ENCODE results near the gene GOLPH3L.
"Not testable (repeated sequence)": the region's sequence is repeated elsewhere in the genome, so short reads cannot be mapped to it uniquely, and the experiment has no call there.

GOLPH3L gene

DNA sequence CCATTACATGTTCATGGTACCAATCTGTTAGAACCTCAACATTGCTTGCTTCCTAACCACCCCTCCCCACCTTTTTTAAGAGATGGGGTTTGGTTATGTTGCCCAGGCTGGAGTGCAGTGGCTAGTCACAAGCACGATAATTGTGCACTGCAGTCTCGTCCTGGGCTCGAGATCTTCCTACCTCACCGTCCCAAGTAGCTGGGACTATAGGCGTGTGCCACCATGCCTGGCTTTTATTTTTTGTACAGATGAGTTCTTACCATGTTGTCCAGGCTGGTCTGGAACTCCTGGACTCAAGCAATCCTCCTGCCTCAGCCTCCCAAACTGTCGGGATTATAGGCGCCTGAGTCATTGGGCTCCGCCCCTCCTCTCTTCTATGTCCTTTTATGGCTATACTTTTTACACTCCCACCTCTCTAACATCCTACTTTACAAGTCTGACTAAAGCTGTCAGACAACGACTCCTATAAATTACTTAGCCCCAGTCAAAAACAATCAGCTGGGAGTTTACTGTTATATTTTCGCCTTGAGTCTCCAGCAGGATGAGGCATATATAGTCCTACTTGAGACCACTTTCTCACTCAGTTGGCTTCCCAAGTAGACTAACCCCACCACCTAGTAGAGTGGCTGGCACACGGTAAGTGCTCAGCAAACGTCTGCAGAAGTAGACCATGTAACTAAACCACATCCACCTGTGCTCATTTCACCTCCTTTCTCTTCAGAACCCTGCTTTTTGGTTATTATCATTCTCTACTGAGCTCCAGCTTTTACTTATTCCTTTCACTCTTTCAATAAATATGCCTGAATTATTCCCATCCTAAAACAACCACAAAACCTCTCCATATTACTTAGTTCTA is 81.4 kb downstream of the GOLPH3L start:
- no peak for DNase-seq (ENCODE audit: low read depth)

DNA sequence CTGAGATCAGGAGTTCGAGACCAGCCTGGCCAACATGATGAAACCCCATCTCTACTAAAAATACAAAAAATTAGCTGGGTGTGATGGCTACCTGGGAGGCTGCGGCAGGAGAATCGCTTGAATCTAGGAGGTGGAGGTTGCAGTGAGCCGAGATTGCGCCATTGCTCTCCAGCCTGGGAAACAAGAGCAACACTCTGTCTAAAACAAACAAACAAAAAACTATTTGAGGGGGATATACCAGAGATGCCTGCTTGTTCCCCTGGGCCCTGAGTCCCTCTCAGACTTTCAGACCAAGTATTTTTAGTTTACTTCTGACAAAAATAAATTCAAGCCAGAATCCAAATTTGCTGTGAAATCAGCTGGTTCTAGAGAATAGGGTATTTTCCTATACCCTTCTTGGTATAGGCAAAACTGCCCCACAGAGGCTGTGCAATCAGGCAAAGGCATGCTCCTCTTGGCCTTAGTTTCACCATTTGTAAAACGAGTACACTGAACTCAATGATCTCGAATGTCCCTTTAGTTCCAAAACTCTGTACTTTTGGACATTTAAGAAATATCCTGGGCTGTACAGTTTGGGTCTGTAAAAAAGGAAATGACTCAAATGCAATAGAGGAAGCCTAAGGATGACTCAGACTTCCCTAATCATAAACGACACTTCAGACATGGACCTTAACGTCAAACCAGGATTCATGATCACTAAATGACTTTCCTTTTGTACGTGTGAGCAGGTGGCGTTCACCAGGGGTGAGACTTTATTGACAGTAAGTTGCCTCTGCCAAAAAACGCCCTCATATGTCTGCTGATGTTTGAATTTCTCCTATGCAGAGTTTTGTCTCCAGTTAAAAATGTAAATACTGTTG is 83.7 kb downstream of the GOLPH3L start:
- peak; percentile 67 for DNase-seq (ENCODE audit: low read depth)

GRCh38 chr1:150612014-150612345 is 85.0 kb downstream of the GOLPH3L start:
- no peak for DNase-seq (ENCODE audit: low read depth)

GRCh38 chr1:150610576-150610975 is 86.4 kb downstream of the GOLPH3L start:
- DNase-seq (ENCODE audit: low read depth) = no peak

- no peak for DNase-seq (ENCODE audit: low read depth)
These were observed 87.2 kb downstream of the GOLPH3L start for GRCh38 chr1:150609732-150610131.

- DNase-seq (ENCODE audit: low read depth) = no peak
These were observed 90.4 kb downstream of the GOLPH3L start for GRCh38 chr1:150606463-150607142.

- not testable (repeated sequence) for DNase-seq (ENCODE audit: low read depth)
These were observed 91.6 kb downstream of the GOLPH3L start for GRCh38 chr1:150605451-150605731.

- no peak for DNase-seq (ENCODE audit: low read depth)
These were observed 92.7 kb downstream of the GOLPH3L start for GRCh38 chr1:150604226-150604588.

DNA sequence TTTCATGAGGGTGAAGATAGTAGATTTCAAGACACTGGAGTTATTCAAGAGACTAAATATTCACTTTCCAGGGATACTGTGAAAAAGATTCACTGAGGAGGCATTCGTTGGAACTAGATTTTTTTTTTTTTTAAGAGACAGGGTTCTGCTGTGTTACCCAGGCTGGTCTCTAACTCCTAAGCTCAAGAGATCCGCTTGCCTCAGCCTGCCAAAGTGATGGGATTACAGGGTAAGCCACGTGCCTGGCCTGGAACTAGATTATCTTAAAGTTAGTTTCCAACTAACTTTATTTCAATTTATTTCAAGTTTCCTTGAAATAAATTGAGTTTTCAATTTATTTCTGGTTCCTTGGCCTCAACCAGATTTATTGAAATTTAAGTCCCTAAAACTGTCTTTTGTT is 93.2 kb downstream of the GOLPH3L start:
- no peak for DNase-seq (ENCODE audit: low read depth)

- not testable (repeated sequence) for DNase-seq (ENCODE audit: low read depth)
These were observed 94.6 kb downstream of the GOLPH3L start for GRCh38 chr1:150602372-150602771.

DNA sequence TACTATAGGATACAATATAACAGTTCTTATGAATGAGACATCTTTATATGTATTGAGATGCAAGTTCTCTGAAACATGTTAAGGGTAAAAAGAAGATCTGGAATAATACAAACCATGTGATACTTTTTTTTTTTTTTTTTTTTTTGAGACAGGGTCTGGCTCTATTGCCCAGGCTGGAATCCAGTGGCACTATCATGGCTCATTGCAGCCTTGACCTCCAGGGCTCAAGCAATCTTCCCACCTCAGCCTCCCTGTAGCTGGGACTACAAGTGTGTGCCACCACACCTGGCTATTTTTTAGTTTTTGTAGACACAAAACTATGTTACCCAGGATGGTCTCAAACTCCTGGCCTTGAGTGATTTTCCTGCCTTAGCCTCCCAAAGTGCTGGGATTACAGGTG is 95.4 kb downstream of the GOLPH3L start:
- DNase-seq (ENCODE audit: low read depth) = no peak

DNA sequence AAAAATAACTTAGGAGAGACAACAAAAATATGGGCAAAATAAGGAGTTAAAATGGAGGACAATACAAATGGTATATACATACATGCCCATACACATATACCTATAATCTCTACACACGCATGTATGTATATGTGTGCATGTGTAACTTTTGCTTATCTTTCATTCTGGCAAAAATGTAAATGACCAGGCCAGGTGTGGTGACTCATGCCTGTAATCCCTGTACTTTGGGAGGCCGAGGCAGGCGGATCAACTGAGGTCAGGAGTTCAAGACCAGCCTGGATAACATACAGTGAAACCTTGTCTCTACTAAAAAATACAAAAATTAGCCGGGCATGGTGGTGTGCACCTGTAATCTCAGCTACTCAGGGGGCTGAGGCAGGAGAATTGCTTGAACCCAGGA is 98.6 kb downstream of the GOLPH3L start:
- not testable (repeated sequence) for DNase-seq (ENCODE audit: low read depth)

DNA sequence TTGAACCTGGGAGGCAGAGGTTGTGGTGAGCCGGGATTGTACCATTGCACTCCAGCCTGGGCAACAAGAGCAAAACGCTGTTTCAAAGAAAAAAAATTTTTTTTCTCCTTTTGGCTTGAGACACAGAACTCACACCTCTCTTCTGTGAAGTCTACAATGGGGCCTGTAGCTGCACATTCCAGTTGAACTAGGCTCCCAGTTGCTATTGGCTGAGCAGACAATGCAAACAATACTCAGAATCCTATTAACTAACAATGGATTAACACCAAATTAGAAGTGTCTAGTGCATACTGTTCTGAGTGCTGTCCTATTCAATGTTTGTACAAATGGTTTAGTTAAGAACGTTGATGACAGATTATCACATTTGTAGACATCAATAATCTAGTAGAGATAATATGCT is 100.0 kb downstream of the GOLPH3L start:
- no peak for DNase-seq (ENCODE audit: low read depth)
